ENCODE data around the gene SPOCK2.

The SPOCK2 gene

DNA sequence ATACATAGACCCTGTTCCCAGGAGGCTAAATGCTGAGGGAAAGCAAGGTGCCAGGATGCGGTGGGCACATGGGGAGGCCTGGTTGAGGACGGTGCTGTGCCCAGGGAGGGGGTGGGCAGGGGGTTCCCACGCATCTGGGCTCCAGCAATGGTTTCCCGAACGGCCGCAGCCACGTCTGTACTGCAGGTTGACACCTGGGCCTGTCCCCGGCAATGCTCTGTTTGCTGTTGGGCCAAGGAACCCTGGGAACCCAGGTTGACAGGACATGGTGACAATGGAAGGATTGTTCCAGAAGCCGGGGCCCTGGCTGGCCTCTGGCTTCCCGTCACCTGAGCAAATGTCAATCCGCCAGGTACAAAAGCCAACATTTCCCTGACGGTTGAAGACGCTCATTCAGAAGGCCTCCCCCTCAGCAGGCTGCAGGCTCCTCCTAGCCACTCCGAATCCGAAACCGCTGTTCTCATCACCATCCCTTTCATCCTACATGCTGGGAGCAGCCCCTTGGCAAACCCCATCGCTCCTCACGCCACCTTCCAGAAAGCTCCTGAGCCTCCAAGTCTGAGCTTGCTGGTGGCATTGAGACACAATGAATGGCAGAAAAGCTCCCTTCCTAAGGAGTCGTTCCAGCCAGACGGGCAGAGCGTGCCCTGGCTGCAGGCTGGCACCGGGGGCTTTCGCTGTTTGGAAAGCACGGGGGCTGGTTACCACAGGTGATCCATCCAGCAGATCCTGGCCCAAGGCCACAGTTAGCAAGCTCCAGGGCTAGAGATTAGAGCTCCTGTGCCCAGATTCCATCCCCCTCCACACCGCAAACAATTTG lies 31.2 kb downstream of the SPOCK2 start (continued):
- TF ChIP-seq KLF1 (tag by site-specific recombination; IDR thresholded peaks at IDR 0.05) = no peak
- no peak for TF ChIP-seq ZNF37A (tag by site-specific recombination; IDR thresholded peaks at IDR 0.05)
- TF ChIP-seq ZNF585B (tag by site-specific recombination; IDR thresholded peaks at IDR 0.05) = no peak

DNA sequence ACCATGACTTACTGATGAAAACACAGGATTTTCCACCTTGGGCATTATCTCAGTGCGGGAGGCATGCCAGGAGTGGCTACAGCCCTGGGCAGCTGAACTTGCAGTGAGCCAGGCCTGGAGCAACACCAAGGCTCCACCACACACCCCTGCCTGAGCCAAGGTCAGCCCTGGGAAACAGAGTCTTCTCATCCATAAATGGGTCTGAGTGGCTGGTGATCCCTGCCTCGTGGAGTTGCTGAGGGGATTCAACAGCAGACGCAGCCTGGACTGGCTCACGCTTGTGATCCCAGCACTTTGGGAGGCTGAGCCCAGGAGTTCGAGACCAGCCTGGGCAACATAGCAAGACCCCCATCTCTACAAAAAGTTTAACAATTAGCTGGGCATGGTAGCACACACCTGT lies 32.2 kb downstream of the SPOCK2 start:
- ChIA-PET POLR2A (interaction anchor here (0.6 kb wide), 1 partner anchor 1574 kb away, joined by 4 read pairs; no protein-coding TSS in a partner anchor), CTCF (interaction anchor here (1.9 kb wide), 1 partner anchor 8 kb away, joined by 11 read pairs; no protein-coding TSS in a partner anchor)
- no peak overlapping the region for H3K27ac ChIP-seq (ENCODE audit: extremely low read depth, low read depth, low read length)
- peaks cover 13% of the 10 kb centered on the region for H3K4me1 ChIP-seq (ENCODE audit: control insufficient read depth, insufficient read depth, low read length)
- H3K4me3 ChIP-seq (ENCODE audit: low read depth, low read length) = no peak overlapping the region
- no peak for TF ChIP-seq MYNN (tag by site-specific recombination; IDR thresholded peaks at IDR 0.05; ENCODE audit: borderline replicate concordance)
- TF ChIP-seq ZNF121 (tag by site-specific recombination; IDR thresholded peaks at IDR 0.05) = peak; percentile 72; the same call in 1 of the 2 replicates
- no peak for TF ChIP-seq ZNF10 (tag by site-specific recombination; IDR thresholded peaks at IDR 0.05)
- TF ChIP-seq ZNF626 (tag by site-specific recombination; IDR thresholded peaks at IDR 0.05) = no peak
- TF ChIP-seq ZNF223 (tag by site-specific recombination; IDR thresholded peaks at IDR 0.05) = no peak
- TF ChIP-seq ZNF776 (tag by site-specific recombination; IDR thresholded peaks at IDR 0.05; ENCODE audit: borderline replicate concordance) = no peak
- no peaks in the 10 kb centered on the region for H3K9me3 ChIP-seq (ENCODE audit: control insufficient read depth, insufficient read depth, low read depth, low read length)
- H3K36me3 ChIP-seq (ENCODE audit: control insufficient read depth in 2 of 2, insufficient read depth in 1 of 2, low read length in 2 of 2) = no peaks in the 10 kb centered on the region

DNA sequence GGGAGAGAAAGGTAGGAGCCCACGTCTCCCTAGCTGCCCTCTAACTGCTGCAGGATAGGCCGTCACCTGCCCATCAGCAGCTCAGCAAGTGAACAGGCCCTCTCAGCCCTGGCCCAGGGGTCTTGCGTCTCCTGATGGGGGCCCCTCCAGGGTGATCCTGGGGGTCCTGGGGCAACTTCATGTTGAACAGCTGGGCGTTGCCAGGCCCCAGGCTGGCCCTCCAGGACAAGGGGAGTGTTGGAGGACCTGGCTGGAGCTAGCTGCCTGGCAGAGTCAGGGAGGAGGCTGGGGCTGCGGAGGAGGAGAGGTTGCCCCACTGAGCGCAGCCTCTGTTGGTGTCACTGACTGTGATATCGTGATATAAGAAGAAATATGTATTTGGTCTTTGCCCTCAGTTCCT lies 34.7 kb downstream of the SPOCK2 start:
- ChIA-PET POLR2A (interaction anchor here (0.6 kb wide), 1 partner anchor 195 kb away, joined by 3 read pairs; no protein-coding TSS in a partner anchor), CTCF (interaction anchor here (1.2 to 1.6 kb wide), 3 partner anchors 73 to 284 kb away, joined by 3 read pairs; no protein-coding TSS in a partner anchor)
- no peak overlapping the region for H3K4me3 ChIP-seq (ENCODE audit: low read depth, low read length)
- H3K9me3 ChIP-seq (ENCODE audit: control insufficient read depth, insufficient read depth, low read depth, low read length) = no peaks in the 10 kb centered on the region
- H3K4me1 ChIP-seq (ENCODE audit: control insufficient read depth, insufficient read depth, low read length) = peaks cover 1% of the 10 kb centered on the region; the same call in 1 of the 2 replicates
- H3K27ac ChIP-seq (ENCODE audit: extremely low read depth, low read depth, low read length) = no peak overlapping the region
- H3K36me3 ChIP-seq (ENCODE audit: control insufficient read depth in 2 of 2, insufficient read depth in 1 of 2, low read length in 2 of 2) = no peaks in the 10 kb centered on the region
- no peak for TF ChIP-seq ZNF114 (tag by site-specific recombination; IDR thresholded peaks at IDR 0.05)
- no peak for TF ChIP-seq ZNF354C (tag by site-specific recombination; IDR thresholded peaks at IDR 0.05; ENCODE audit: borderline replicate concordance, low read depth)
- no peak for TF ChIP-seq ZNF658 (tag by site-specific recombination; IDR thresholded peaks at IDR 0.05)
- TF ChIP-seq, protein P1, sequence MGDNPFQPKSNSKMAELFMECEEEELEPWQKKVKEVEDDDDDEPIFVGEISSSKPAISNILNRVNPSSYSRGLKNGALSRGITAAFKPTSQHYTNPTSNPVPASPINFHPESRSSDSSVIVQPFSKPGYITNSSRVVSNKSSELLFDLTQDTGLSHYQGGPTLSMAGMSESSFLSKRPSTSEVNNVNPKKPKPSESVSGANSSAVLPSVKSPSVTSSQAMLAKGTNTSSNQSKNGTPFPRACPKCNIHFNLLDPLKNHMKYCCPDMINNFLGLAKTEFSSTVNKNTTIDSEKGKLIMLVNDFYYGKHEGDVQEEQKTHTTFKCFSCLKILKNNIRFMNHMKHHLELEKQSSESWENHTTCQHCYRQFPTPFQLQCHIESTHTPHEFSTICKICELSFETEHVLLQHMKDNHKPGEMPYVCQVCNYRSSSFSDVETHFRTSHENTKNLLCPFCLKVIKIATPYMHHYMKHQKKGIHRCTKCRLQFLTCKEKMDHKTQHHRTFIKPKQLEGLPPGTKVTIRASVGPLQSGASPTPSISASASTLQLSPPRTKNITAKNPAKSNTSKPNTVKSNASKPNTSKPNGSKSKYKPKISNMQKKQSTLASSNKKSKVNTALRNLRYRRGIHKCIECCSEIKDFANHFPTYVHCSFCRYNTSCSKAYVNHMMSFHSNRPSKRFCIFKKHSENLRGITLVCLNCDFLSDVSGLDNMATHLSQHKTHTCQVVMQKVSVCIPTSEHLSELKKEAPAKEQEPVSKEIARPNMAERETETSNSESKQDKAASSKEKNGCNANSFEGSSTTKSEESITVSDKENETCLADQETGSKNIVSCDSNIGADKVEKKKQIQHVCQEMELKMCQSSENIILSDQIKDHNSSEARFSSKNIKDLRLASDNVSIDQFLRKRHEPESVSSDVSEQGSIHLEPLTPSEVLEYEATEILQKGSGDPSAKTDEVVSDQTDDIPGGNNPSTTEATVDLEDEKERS (tag by site-specific recombination; IDR thresholded peaks at IDR 0.05) = no peak
- TF ChIP-seq ZNF433 (tag by site-specific recombination; IDR thresholded peaks at IDR 0.05; ENCODE audit: low read depth) = no peak
- TF ChIP-seq SP7 (tag by site-specific recombination; IDR thresholded peaks at IDR 0.05) = no peak
- TF ChIP-seq, protein P2, sequence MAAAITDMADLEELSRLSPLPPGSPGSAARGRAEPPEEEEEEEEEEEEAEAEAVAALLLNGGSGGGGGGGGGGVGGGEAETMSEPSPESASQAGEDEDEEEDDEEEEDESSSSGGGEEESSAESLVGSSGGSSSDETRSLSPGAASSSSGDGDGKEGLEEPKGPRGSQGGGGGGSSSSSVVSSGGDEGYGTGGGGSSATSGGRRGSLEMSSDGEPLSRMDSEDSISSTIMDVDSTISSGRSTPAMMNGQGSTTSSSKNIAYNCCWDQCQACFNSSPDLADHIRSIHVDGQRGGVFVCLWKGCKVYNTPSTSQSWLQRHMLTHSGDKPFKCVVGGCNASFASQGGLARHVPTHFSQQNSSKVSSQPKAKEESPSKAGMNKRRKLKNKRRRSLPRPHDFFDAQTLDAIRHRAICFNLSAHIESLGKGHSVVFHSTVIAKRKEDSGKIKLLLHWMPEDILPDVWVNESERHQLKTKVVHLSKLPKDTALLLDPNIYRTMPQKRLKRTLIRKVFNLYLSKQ (tag by site-specific recombination; IDR thresholded peaks at IDR 0.05; ENCODE audit: borderline replicate concordance) = no peak
